Measurements from ENCODE around the gene KDM5B.

- TF ChIP-seq CTCF (IDR thresholded peaks at IDR 0.05) (no peak), TCF7L2 (IDR thresholded peaks at IDR 0.05; ENCODE audit: low read depth, low read length) (no peak), POLR2AphosphoS5 (IDR thresholded peaks at IDR 0.05; ENCODE audit: low read depth, low read length) (no peak)
These were observed 34.9 kb upstream of the KDM5B start for GRCh38 chr1:202843081-202843480.

Measured in Panc1 (cell line).